ENCODE measurements around the gene AHDC1.

Gene AHDC1

DNA sequence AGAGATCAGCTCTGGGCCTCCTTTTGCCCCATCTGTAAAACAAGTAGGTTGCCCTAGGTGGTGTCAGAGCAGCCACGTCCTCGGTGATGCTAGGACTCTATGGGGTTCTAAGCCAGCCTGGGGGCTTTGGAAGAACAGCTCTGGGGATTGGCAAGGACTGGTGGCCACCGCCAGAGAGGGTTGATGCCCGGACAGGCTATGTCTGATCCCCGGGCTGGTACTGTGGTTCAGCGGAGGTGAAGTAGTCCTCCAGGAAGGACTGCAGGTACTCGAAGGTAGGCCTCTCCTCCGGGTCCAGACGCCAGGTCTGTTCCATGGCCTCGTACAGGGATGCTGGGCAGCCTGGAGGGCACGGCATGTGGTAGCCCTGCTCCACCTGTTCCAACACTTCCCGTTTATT lies 8.8 kb upstream of the AHDC1 start:
- no peak for DNase-seq

- no peak for DNase-seq
Measured at GRCh38 chr1:27611450-27611849, 7.5 kb upstream of the AHDC1 start.

DNA sequence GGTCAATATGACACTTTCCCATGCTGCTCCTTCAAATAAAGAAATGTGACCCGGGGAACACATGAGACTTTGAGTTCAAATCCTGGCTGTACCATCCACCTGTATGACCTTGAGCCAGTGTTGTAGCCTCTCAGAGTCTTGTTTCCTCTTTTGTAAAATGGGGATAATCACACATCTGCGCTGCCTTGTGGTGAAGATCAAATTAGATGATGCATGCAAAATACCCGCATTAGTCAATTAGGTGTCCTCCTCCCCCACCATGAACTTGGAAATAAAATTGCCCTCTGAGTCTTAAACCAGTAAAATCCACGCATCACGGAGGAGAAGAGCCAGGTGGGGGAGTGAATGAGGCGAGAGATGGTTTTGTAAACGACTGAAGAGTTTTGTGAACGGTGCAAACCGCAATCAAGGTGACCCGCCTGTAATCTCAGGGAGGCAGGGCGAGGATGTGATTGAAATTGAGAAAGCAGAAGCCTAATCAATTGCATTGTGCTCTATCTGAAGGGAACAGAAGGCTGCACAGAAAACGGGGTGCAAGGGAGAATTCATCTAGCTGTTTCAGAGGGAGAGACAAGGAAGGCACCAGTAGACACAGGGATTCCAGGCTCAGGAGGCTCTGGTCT lies 5.8 kb upstream of the AHDC1 start:
- DNase-seq = no peak

DNA sequence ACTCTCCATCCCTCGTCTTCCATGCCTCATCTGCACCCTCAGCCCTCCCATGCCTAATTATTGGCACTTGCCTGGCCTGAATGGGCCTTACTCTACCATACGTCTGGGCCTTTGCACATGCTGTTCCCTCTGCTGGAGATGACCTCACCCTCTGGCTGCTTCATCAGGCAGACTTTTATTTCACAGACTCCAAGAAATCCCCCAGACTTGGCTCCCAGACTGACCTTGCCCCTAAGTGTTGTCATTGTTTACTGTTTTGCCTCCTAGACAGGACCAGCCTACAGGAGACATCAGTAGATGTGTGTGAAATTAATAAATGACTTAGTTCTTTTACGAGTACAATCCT lies 5.2 kb upstream of the AHDC1 start:
- no peak for DNase-seq

DNA sequence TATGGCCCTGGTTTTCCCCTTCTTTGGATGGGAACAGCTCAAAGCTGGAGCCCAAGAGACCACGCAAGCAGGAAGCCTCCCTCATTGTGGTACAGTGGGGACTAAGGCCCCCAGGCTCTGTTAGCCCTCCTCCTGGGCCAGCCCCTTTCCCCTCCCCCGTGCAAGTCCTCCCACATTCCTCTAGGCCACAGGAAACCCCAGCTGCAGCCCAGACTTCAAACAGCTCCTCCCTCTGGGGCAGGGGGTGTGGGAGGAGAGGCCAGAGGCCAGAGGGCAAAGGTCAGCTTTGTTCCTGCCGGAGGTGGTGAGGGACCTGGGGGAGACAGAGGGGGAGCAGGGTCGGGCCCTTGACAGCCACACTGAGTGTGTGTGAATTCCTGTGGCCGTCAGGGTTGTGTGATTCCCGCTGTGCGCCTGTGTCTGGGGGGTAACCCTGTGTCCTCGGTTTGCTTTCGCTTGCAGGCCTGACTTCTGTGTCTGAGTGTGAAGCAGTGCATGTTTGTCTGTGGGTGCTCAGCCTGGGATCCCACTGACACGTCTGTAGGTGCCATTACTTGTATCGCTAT lies 3.4 kb upstream of the AHDC1 start:
- DNase-seq = no peak

GRCh38 chr1:27606708-27607238 lies 2.8 kb upstream of the AHDC1 start:
- DNase-seq = no peak

GRCh38 chr1:27605796-27606707 lies 2.1 kb upstream of the AHDC1 start:
- DNase-seq = no peak

GRCh38 chr1:27605300-27605766 lies 1.4 kb upstream of the AHDC1 start:
- no peak for DNase-seq

DNA sequence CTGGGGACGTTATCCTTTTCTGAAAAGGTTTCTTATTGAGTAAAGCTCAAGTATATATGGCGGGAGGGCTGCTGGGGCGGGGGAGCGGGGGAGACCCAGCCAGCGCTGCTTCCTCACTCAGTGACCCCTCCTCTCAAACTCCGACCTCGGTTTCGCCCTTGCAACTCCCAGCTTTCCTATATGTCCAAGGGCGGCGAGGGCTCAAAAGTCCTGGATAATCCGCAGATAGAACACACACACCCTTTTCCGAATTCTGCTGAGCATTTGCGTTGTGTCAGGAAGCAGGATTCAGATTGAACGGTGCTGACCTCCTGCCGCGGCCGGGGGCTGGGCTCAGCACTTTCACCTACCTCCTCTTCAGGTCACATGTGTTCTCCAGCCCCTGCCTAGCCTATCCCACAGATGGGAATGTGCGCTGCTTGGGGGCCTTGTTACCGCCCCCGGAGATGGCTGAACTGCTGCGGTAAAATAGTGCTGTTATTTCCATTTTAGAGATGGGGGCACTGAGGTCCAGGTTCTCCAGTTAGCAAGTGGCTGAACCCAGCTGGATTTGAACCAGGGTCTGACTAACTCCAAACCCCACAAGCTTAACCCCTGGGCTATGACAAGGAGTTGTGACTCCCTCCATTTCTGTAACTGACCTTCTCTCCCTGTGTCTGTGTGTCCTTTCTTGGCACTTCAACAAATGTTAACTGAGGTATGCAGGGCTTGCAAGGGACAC lies 795 bp upstream of the AHDC1 start:
- DNase-seq = no peak

- peak; percentile 66 for DNase-seq
Measured at GRCh38 chr1:27603309-27603680, 649 bp downstream of the AHDC1 start.

- peak; percentile 80 for DNase-seq
Measured at GRCh38 chr1:27602462-27603308, 1.3 kb downstream of the AHDC1 start.

DNA sequence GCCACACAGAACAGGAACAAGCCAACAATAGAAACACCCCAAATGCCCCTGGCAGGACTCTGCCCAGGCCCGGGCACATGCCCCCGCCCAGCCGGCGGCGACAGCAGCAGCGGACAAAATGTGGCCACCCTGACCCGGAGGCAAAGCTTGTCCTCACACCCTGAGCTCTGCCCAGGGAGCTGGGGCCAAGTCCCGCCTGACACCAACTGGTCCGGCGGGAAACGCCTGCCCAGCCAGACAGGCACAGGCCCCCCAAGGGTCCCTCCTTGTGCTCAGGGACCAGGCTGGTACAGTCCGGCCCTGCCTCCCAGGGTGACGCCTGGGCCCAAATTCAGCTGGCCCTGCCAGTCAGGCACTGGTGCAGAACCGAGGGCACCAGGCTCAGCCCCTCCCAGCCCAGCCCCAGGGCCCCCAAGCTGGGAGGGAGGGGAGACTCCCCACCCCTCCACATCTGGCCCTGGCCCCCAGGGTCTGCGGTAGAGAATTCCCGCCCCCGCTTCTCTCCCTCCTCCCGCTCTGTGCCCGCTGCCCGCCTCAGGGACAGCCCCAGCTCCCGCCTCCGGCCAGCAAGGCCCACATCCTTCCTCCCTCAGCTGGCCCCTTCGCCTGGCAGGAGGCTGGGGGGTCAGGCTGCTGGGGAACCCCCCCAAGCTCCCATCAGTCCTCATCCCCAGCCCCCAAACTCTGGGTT lies 2.0 kb downstream of the AHDC1 start:
- peak; percentile 64 for DNase-seq

DNA sequence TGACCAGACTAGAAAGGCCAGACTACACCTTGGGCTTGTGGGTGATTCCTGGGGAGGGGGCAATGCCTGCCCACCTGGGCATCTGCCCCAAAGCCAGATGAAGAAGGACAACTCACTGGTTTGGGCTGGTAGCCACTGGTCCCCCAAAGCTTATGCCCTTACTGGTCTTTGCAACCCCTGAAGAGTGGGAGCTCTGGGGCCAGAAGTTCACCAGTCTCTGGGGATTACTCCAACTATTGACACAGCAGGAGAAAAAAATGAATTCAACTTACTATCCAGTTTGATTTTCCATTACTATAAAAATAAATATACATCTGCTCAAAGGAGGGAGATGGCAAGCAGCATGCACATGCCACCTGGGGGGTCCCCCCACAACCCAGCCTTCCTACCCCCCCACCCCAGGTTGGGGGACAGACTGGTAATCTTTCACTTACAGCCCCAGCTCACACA lies 2.6 kb downstream of the AHDC1 start:
- DNase-seq = no peak

- no peak for DNase-seq
Measured at GRCh38 chr1:27600498-27601175, 3.3 kb downstream of the AHDC1 start.

GRCh38 chr1:27599605-27600497 lies 4.1 kb downstream of the AHDC1 start:
- DNase-seq = no peak

- no peak for DNase-seq
Measured at GRCh38 chr1:27598902-27599528, 4.9 kb downstream of the AHDC1 start.

DNA sequence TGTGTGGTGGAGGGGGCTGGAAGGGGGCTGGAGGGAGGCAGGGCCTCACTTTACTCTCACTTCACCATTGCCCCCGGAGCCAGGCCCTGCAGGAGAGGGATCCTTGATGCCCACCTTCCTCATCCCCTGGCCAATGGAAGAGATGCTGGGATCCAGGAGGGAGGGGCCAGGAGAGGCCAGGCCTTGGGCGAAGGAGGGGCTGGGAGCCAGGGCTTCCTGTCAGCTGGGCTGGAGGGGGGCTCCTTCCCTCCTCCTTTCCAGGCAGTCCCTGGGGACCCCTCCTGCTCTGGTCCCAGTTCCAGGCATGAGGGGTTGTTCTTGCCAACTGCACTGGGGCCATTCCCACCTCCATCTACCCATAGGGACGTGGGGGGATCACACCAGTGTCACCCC lies 5.7 kb downstream of the AHDC1 start:
- no peak for DNase-seq

GRCh38 chr1:27597516-27598294 lies 6.2 kb downstream of the AHDC1 start:
- no peak for DNase-seq

- no peak for DNase-seq
Measured at GRCh38 chr1:27596986-27597385, 7.0 kb downstream of the AHDC1 start.
